ENCODE data around the gene TBC1D21.

TBC1D21 gene

DNA sequence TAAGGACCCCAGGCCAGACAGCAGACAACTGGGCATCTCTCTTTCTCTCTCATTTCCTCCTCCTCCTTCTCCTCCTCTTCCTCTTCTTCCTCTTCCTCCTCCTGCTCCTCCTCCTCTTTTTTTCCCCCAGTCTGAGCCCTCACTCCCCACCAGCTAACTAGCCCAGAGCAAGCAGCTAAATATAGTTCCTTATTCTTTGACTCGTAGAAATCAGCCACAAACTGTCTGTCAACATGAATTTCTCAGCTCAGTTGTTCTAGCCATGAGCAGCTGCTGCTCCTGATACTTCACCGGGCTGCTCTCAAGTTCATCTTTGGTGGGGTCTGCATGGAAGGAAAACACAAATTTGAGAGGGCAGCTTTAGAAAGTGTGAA is 33.7 kb downstream of the TBC1D21 start:
- no peak for ATAC-seq
- TF ChIP-seq RARB (CRISPR knock-in tag; IDR thresholded peaks at IDR 0.05) (no peak), TCF4 (CRISPR knock-in tag; IDR thresholded peaks at IDR 0.05; ENCODE audit: borderline replicate concordance) (no peak), GLIS3 (CRISPR knock-in tag; IDR thresholded peaks at IDR 0.05) (no peak), TSHZ2 (CRISPR knock-in tag; IDR thresholded peaks at IDR 0.05) (no peak), SNAI2 (CRISPR knock-in tag; IDR thresholded peaks at IDR 0.05) (no peak), ZNF565 (CRISPR knock-in tag; conservative IDR thresholded peaks at IDR 0.05; ENCODE audit: low read depth) (no peak), ZC3H10 (CRISPR knock-in tag; IDR thresholded peaks at IDR 0.05) (no peak), TOX (CRISPR knock-in tag; IDR thresholded peaks at IDR 0.05; ENCODE audit: borderline replicate concordance) (no peak), ZFP3 (CRISPR knock-in tag; IDR thresholded peaks at IDR 0.05) (no peak), PATZ1 (CRISPR knock-in tag; IDR thresholded peaks at IDR 0.05; ENCODE audit: borderline replicate concordance) (no peak), ISL1 (CRISPR knock-in tag; IDR thresholded peaks at IDR 0.05) (no peak), CREB5 (CRISPR knock-in tag; IDR thresholded peaks at IDR 0.05; ENCODE audit: low read depth) (no peak), ARNTL (CRISPR knock-in tag; IDR thresholded peaks at IDR 0.05; ENCODE audit: borderline replicate concordance, low read depth) (no peak), OSR1 (CRISPR knock-in tag; IDR thresholded peaks at IDR 0.05) (no peak)
- TF ChIP-seq, protein P1, sequence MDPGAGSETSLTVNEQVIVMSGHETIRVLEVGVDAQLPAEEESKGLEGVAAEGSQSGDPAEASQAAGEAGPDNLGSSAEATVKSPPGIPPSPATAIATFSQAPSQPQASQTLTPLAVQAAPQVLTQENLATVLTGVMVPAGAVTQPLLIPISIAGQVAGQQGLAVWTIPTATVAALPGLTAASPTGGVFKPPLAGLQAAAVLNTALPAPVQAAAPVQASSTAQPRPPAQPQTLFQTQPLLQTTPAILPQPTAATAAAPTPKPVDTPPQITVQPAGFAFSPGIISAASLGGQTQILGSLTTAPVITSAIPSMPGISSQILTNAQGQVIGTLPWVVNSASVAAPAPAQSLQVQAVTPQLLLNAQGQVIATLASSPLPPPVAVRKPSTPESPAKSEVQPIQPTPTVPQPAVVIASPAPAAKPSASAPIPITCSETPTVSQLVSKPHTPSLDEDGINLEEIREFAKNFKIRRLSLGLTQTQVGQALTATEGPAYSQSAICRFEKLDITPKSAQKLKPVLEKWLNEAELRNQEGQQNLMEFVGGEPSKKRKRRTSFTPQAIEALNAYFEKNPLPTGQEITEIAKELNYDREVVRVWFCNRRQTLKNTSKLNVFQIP (CRISPR knock-in tag; IDR thresholded peaks at IDR 0.05; ENCODE audit: borderline replicate concordance, low read depth) = no peak

DNA sequence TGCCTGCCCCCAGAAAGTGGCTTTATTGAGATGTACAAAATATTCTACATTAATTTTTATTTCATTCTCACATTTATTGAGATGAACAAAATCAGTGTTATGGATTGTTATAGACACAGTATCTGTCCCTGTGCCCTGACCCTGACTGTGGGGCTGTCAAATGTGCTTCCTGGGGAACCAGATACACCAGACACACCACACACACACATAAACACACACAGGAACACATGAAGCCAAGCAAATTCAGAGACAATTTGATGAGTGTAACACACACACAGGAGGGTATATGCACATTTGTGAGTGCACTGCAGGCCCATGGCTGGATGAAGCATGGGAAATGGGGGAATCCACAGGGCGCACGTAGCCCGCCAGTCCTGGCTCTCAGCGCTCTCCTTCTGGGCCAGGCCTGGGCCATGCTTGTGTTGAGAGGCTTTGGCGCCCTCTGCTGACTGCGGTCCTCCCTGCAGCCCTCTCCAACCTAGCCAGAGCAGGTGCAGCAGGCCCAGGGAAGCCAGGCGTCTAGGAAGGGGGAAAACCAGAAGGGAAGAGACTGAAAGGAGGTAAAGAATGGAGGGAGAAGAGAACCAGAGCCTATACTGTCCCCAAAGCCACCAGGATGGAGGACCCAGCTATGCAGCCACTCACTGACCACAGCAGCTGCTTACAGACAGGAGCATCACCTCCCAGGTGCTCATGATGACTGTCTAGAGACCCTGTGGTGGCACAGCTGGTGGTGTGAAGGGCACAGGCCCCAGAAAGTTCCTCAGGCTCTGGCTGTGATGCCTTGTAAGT is 34.9 kb downstream of the TBC1D21 start:
- no peak for TF ChIP-seq TCF4 (CRISPR knock-in tag; IDR thresholded peaks at IDR 0.05; ENCODE audit: borderline replicate concordance)
- no peak for TF ChIP-seq ARNTL (CRISPR knock-in tag; IDR thresholded peaks at IDR 0.05; ENCODE audit: borderline replicate concordance, low read depth)
- no peak for TF ChIP-seq CSDC2 (CRISPR knock-in tag; IDR thresholded peaks at IDR 0.05)
- peak; percentile 100 for ATAC-seq

GRCh38 chr15:73908822-73909122 is 35.4 kb downstream of the TBC1D21 start:
- TF ChIP-seq ESRRG (CRISPR knock-in tag; IDR thresholded peaks at IDR 0.05) (no peak), BACH2 (CRISPR knock-in tag; IDR thresholded peaks at IDR 0.05; ENCODE audit: borderline replicate concordance) (no peak)
- ATAC-seq = no peak

DNA sequence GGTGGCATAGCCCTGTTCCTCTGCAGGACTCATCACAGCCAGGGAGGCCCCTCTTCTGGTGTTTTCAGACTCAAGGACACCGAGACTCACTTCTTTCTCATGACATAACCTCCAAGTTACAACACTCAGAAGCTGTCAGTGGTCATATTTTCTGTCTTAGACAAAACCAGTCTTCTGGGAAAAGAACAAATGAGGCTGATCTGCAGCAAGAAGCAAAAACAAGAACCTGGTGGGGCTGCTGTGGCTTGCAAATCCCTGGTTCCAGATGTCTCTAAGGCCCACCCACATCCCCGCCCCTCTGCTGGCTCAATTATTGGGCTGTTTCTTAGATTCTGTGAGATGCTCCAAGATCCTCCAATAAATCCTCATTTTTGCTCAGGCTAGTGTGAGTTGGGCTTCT is 36.3 kb downstream of the TBC1D21 start:
- ATAC-seq = no peak
- TF ChIP-seq ZC3H10 (CRISPR knock-in tag; IDR thresholded peaks at IDR 0.05) = no peak
- TF ChIP-seq OSR1 (CRISPR knock-in tag; IDR thresholded peaks at IDR 0.05) = no peak
- TF ChIP-seq GLIS3 (CRISPR knock-in tag; IDR thresholded peaks at IDR 0.05) = no peak
- no peak for TF ChIP-seq SNAI2 (CRISPR knock-in tag; IDR thresholded peaks at IDR 0.05)
- no peak for TF ChIP-seq ZNF565 (CRISPR knock-in tag; conservative IDR thresholded peaks at IDR 0.05; ENCODE audit: low read depth)
- no peak for TF ChIP-seq ZFP30 (CRISPR knock-in tag; IDR thresholded peaks at IDR 0.05)
- no peak for TF ChIP-seq BACH2 (CRISPR knock-in tag; IDR thresholded peaks at IDR 0.05; ENCODE audit: borderline replicate concordance)
- no peak for TF ChIP-seq TSHZ2 (CRISPR knock-in tag; IDR thresholded peaks at IDR 0.05)
- TF ChIP-seq ZNF70 (CRISPR knock-in tag; IDR thresholded peaks at IDR 0.05) = no peak
- TF ChIP-seq PATZ1 (CRISPR knock-in tag; IDR thresholded peaks at IDR 0.05; ENCODE audit: borderline replicate concordance) = no peak
- no peak for TF ChIP-seq TOX (CRISPR knock-in tag; IDR thresholded peaks at IDR 0.05; ENCODE audit: borderline replicate concordance)
- no peak for TF ChIP-seq ZNF8 (CRISPR knock-in tag; IDR thresholded peaks at IDR 0.05)

Measured in SK-N-SH treated with all-trans-retinoic acid at 6 μM for 48 hours (cell line).